PC-9 (cell line): ENCODE results near the gene ALCAM.

Experiments used
- EZH2 ChIP-seq: fragments of 200-600 bp; sonication (generic); IDR thresholded peaks from 2 replicates; pipeline ENCODE4 v1.8.0; 2017; ENCODE audit warnings: antibody characterized with exemption, low read depth
- TF ChIP-seq, protein P1 (sequence below): fragments of 200-600 bp; sonication (generic); conservative IDR thresholded peaks from 2 replicates; pipeline ENCODE4 v1.6.1; 2017; ENCODE audit warnings: mixed run types, antibody characterized with exemption, mild to moderate bottlenecking, moderate library complexity

DNA sequence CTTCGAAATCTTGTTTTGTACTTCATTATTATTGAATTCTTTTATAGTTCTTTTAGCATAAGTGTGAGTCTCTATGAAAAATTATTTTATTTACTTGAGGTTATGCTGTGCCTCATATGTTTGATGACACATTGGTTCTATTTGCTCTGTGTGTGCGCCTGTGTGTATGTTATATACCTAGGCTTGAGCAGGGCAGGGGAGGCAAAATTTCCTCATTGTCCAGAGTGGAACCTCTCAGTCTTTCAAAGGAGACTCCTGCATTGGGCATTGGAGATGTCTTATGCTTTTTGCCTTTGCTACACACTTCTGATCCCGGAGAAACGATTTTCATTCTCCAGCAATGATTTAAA is 58.4 kb downstream of the ALCAM start:
- TF ChIP-seq, protein P1, sequence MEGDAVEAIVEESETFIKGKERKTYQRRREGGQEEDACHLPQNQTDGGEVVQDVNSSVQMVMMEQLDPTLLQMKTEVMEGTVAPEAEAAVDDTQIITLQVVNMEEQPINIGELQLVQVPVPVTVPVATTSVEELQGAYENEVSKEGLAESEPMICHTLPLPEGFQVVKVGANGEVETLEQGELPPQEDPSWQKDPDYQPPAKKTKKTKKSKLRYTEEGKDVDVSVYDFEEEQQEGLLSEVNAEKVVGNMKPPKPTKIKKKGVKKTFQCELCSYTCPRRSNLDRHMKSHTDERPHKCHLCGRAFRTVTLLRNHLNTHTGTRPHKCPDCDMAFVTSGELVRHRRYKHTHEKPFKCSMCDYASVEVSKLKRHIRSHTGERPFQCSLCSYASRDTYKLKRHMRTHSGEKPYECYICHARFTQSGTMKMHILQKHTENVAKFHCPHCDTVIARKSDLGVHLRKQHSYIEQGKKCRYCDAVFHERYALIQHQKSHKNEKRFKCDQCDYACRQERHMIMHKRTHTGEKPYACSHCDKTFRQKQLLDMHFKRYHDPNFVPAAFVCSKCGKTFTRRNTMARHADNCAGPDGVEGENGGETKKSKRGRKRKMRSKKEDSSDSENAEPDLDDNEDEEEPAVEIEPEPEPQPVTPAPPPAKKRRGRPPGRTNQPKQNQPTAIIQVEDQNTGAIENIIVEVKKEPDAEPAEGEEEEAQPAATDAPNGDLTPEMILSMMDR = no peak
- TF ChIP-seq EZH2 = no peak
